Gastrocnemius medialis (tissue), 4 donors: Measurements from ENCODE around the gene SELENOT. TPM values are rescaled to one million over a fixed set of nuclear protein-coding genes. Genes with fewer than 3 reads are reported as not detected.

Source experiments
- ATAC-seq, 2 donors: fragments of 150-250 bp; one replicate each; pipeline ENCODE4 v1.9.1; 2016
- DNase-seq, 2 donors: peaks; one replicate each; pipeline ENCODE4 v3.0.0-alpha.2; 2019
- H3K27ac ChIP-seq, 4 donors: fragments of 200-600 bp; sonication (generic); 1 replicate in 1 of 4; 2 replicates in 3 of 4; pipeline ENCODE4 v1.5.1; 2016 to 2018; ENCODE audit warnings: mild to moderate bottlenecking in 2 of 4, moderate library complexity in 1 of 4
- H3K27me3 ChIP-seq, 3 donors: fragments of 200-600 bp; sonication (generic) in 2 of 3; 1 replicate in 1 of 3; 2 replicates in 2 of 3; pipeline versions ENCODE4 v1.5.1 to v1.6.0; 2016 to 2019; ENCODE audit warnings: mild to moderate bottlenecking in 1 of 3, moderate library complexity in 1 of 3
- H3K36me3 ChIP-seq, 2 donors: fragments of 200-600 bp; sonication (generic) in 1 of 2; one replicate each; pipeline ENCODE4 v1.5.1; 2017 to 2018
- H3K4me1 ChIP-seq, 2 donors: fragments of 200-600 bp; sonication (generic) in 1 of 2; one replicate each; pipeline ENCODE4 v1.5.1; 2016 to 2017; ENCODE audit warnings: mild to moderate bottlenecking in 2 of 2
- H3K4me3 ChIP-seq, 4 donors: fragments of 200-600 bp; sonication (generic) in 3 of 4; 1 replicate in 1 of 4; 2 replicates in 3 of 4; pipeline ENCODE4 v1.5.1; 2016 to 2019; ENCODE audit warnings: mild to moderate bottlenecking in 2 of 4
- H3K9me3 ChIP-seq, 3 donors: fragments of 200-600 bp; sonication (generic) in 2 of 3; 1 replicate in 1 of 3; 2 replicates in 2 of 3; pipeline ENCODE4 v1.5.1; 2016 to 2019
- POLR2A ChIP-seq, 2 donors: fragments of 450-650 bp; IDR thresholded peaks; one replicate each; pipeline ENCODE4 v1.6.1; 2017; ENCODE audit warnings: antibody characterized with exemption in 2 of 2, mild to moderate bottlenecking in 2 of 2, moderate library complexity in 2 of 2
- in situ Hi-C, 4 donors: fragments of 200-750 bp; cut with MboI; loops; one replicate each; pipeline versions ENCODE4 v1.15.0 to v1.8.0; 2017; ENCODE audit warnings: low sequenced_read_pairs in 4 of 4
- intact Hi-C: fragments of 100-400 bp; cut with DNase I; formaldehyde crosslinking; loops from one replicate; pipeline ENCODE4 v1.15.1; 2023; ENCODE audit warnings: low total_unique reads
- total RNA-seq, 4 donors: library from RNA; depleted of rRNA; stranded (reverse); fragments of >200 nt; gene quantifications; one replicate each; pipeline versions ENCODE4 v1.1.0 to v1.2.3, GENCODE V29; 2016
- TF ChIP-seq, protein P1 (sequence below), 5 experiments: fragments of 450-650 bp in 3 of 5; fragments of 200-600 bp in 2 of 5; sonication (generic) in 2 of 5; IDR thresholded peaks in 4 of 5; conservative IDR thresholded peaks in 1 of 5; 1 replicate in 4 of 5; 2 replicates in 1 of 5; pipeline ENCODE4 v1.5.1; 2016 to 2019; ENCODE audit warnings: antibody characterized with exemption in 5 of 5, mild to moderate bottlenecking in 3 of 5, moderate library complexity in 3 of 5

SELENOT gene
- total RNA-seq, 4 donors from 2014 or later: 69.6 to 83.1 (median 76.2) TPM

- DNase-seq (no peak), ATAC-seq (no peak)
- TF ChIP-seq, protein P1, sequence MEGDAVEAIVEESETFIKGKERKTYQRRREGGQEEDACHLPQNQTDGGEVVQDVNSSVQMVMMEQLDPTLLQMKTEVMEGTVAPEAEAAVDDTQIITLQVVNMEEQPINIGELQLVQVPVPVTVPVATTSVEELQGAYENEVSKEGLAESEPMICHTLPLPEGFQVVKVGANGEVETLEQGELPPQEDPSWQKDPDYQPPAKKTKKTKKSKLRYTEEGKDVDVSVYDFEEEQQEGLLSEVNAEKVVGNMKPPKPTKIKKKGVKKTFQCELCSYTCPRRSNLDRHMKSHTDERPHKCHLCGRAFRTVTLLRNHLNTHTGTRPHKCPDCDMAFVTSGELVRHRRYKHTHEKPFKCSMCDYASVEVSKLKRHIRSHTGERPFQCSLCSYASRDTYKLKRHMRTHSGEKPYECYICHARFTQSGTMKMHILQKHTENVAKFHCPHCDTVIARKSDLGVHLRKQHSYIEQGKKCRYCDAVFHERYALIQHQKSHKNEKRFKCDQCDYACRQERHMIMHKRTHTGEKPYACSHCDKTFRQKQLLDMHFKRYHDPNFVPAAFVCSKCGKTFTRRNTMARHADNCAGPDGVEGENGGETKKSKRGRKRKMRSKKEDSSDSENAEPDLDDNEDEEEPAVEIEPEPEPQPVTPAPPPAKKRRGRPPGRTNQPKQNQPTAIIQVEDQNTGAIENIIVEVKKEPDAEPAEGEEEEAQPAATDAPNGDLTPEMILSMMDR (IDR thresholded peaks at IDR 0.05 in 4 of 5, conservative IDR thresholded peaks at IDR 0.05 in 1 of 5): no peak
- TF ChIP-seq POLR2A (IDR thresholded peaks at IDR 0.05): no peak
- H3K36me3 ChIP-seq: peaks cover 0 to 42% of the 10 kb centered on the region in 2 donors
- in situ Hi-C loops: no loop called here
- H3K4me3 ChIP-seq: no peak overlapping the region
- H3K27me3 ChIP-seq: no peaks in the 10 kb centered on the region
- no peaks in the 10 kb centered on the region for H3K4me1 ChIP-seq
- H3K9me3 ChIP-seq: no peaks in the 10 kb centered on the region
- H3K27ac ChIP-seq: no peak overlapping the region
- intact Hi-C loops: no loop called here
Observed at GRCh38 chr3:150564243-150564642, 38.9 kb upstream of the SELENOT start.

DNA sequence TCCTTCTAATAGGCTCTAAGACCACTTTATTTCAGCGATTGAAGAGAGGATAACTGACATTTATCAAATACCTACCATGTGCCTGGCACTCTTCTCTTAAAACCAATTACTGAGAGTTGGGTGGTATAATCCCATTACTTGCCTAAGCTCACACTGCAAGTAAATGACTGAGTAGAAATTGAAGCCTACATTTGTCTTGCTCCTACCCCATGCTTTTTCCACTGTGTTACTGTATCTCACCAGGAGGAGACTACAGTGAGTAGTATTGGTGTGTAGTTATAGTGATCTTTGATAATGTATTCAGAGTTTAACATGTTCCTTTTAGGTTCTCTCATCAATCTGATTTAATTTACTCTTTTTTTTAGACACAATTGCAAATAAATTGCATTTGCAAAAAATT lies 35.8 kb upstream of the SELENOT start:
- TF ChIP-seq, protein P1 (IDR thresholded peaks at IDR 0.05 in 4 of 5, conservative IDR thresholded peaks at IDR 0.05 in 1 of 5): no peak
- TF ChIP-seq POLR2A (IDR thresholded peaks at IDR 0.05): no peak
- H3K27ac ChIP-seq: no peak overlapping the region
- peaks cover 0 to 64% of the 10 kb centered on the region in 2 donors for H3K36me3 ChIP-seq
- in situ Hi-C loops (no loop called here), intact Hi-C loops (no loop called here)
- ATAC-seq (no peak), DNase-seq (no peak)
- H3K27me3 ChIP-seq: no peaks in the 10 kb centered on the region
- H3K9me3 ChIP-seq: no peaks in the 10 kb centered on the region
- no peak overlapping the region for H3K4me3 ChIP-seq
- H3K4me1 ChIP-seq: no peaks in the 10 kb centered on the region

DNA sequence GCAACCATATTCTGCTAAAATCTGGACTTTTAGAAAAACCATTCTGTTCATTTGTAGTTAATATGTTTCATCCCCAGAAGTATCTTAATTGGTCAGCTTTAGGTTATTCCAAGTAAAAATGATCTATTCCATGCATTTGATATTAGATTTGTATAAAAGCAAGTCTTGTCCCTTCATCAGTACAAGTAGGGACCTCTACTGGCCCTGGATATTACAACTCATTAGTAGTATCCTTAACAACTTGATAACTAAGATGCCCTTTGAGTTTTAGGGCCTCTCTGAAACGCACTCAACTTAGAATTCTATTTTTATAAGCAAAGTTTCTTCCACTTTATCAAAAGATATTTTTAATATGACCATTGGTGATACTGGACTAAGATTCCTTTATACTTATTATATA lies 25.3 kb upstream of the SELENOT start:
- H3K4me3 ChIP-seq: no peak overlapping the region
- intact Hi-C loops (no loop called here), in situ Hi-C loops (no loop called here)
- H3K4me1 ChIP-seq: no peaks in the 10 kb centered on the region
- no peak overlapping the region for H3K27ac ChIP-seq
- no peak for ATAC-seq
- no peak for TF ChIP-seq POLR2A (IDR thresholded peaks at IDR 0.05)
- TF ChIP-seq, protein P1 (IDR thresholded peaks at IDR 0.05 in 4 of 5, conservative IDR thresholded peaks at IDR 0.05 in 1 of 5): no peak
- H3K27me3 ChIP-seq: no peaks in the 10 kb centered on the region
- DNase-seq: no peak
- H3K36me3 ChIP-seq: peaks cover 0 to 67% of the 10 kb centered on the region in 2 donors
- no peaks in the 10 kb centered on the region for H3K9me3 ChIP-seq

DNA sequence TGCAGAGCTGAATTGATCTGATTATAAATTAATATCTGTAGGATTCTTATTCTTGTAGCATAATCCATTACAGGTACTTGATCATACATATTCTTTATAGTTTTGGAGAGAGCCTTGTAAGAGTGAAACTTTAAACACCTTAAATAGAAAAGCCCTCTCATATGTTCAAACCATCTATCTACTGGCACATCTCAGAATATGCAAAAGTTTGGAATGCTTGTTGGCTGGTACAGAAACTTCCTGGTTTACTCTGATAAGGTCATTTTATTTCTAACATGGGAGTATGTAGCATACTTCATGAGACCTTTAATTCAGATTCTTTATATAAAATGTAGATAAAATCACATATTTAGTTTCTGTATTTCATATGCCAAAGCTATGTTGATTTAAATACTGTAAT lies 21.9 kb upstream of the SELENOT start:
- Histone ChIP-seq H3K4me1 (no peaks in the 10 kb centered on the region), H3K27me3 (no peaks in the 10 kb centered on the region), H3K36me3 (peaks cover 0 to 67% of the 10 kb centered on the region in 2 donors), H3K9me3 (no peaks in the 10 kb centered on the region), H3K27ac (no peak overlapping the region), H3K4me3 (no peak overlapping the region)
- TF ChIP-seq, protein P1 (IDR thresholded peaks at IDR 0.05 in 4 of 5, conservative IDR thresholded peaks at IDR 0.05 in 1 of 5): no peak
- no peak for TF ChIP-seq POLR2A (IDR thresholded peaks at IDR 0.05)
- DNase-seq (no peak), ATAC-seq (no peak)
- intact Hi-C loops (no loop called here), in situ Hi-C loops (no loop called here)

GRCh38 chr3:150582620-150583019 lies 20.5 kb upstream of the SELENOT start:
- no peak overlapping the region for H3K4me3 ChIP-seq
- peaks cover 0 to 54% of the 10 kb centered on the region in 2 donors for H3K36me3 ChIP-seq
- no peak for ATAC-seq
- H3K4me1 ChIP-seq: no peaks in the 10 kb centered on the region
- H3K9me3 ChIP-seq: no peaks in the 10 kb centered on the region
- DNase-seq: no peak
- in situ Hi-C loops: no loop called here
- no peaks in the 10 kb centered on the region for H3K27me3 ChIP-seq
- no peak overlapping the region for H3K27ac ChIP-seq
- TF ChIP-seq POLR2A (IDR thresholded peaks at IDR 0.05): no peak
- TF ChIP-seq, protein P1 (IDR thresholded peaks at IDR 0.05 in 4 of 5, conservative IDR thresholded peaks at IDR 0.05 in 1 of 5): no peak
- intact Hi-C loops: no loop called here
